ENCODE results near the gene HS6ST3. TPM values are rescaled to one million over a fixed set of nuclear protein-coding genes. Genes with fewer than 3 reads are reported as not detected.

Gene HS6ST3
- total and polyA plus RNA-seq, 2 experiments from 2014 or later: 2.2 to 2.7 TPM

GRCh38 chr13:96780105-96780504 is 690.2 kb downstream of the HS6ST3 start:
- H3K4me2 ChIP-seq: no peak overlapping the region
- H3K4me1 ChIP-seq (ENCODE audit: insufficient read depth): no peaks in the 10 kb centered on the region
- no peaks in the 10 kb centered on the region for H3K79me2 ChIP-seq
- no peak for TF ChIP-seq EZH2 (IDR thresholded peaks at IDR 0.05; ENCODE audit: borderline replicate concordance)
- TF ChIP-seq EZH2phosphoT487 (IDR thresholded peaks at IDR 0.05; ENCODE audit: low read depth, severe bottlenecking, unreplicated experiment): no peak
- no peak for TF ChIP-seq CTCF (IDR thresholded peaks at IDR 0.05; ENCODE audit: poor library complexity)
- no peaks in the 10 kb centered on the region for H3K36me3 ChIP-seq (replicated peaks; ENCODE audit: insufficient read depth, low read depth)
- no peaks in the 10 kb centered on the region for H3K9me2 ChIP-seq (replicated peaks; ENCODE audit: insufficient read depth)
- H4K20me1 ChIP-seq (ENCODE audit: insufficient read depth, poor library complexity, severe bottlenecking): no peaks in the 10 kb centered on the region
- WGBS (ENCODE audit: low lambda C conversion rate, missing lambda C conversion rate): 82% methylated on average over 3 of the region's 3 CpGs
- no peak for DNase-seq (ENCODE audit: low spot score)
- no peaks in the 10 kb centered on the region for H3K9me3 ChIP-seq (ENCODE audit: low read depth)
- no peaks in the 10 kb centered on the region for H3K27me3 ChIP-seq
- H3K27ac ChIP-seq: no peak overlapping the region
- no peak overlapping the region for H3K4me3 ChIP-seq
- H2AFZ ChIP-seq: no peak overlapping the region

- no peaks in the 10 kb centered on the region for H3K27me3 ChIP-seq
- no peaks in the 10 kb centered on the region for H3K9me2 ChIP-seq (replicated peaks; ENCODE audit: insufficient read depth)
- no peaks in the 10 kb centered on the region for H3K9me3 ChIP-seq (ENCODE audit: low read depth)
- no peaks in the 10 kb centered on the region for H3K79me2 ChIP-seq
- H4K20me1 ChIP-seq (ENCODE audit: insufficient read depth, poor library complexity, severe bottlenecking): no peaks in the 10 kb centered on the region
- H3K4me1 ChIP-seq (ENCODE audit: insufficient read depth): no peaks in the 10 kb centered on the region
- no peak overlapping the region for H2AFZ ChIP-seq
- no peak for DNase-seq (ENCODE audit: low spot score)
- H3K36me3 ChIP-seq (replicated peaks; ENCODE audit: insufficient read depth, low read depth): no peaks in the 10 kb centered on the region
- WGBS (ENCODE audit: low lambda C conversion rate, missing lambda C conversion rate): 80% methylated on average over 4 of the region's 4 CpGs
- no peak overlapping the region for H3K27ac ChIP-seq
- no peak for TF ChIP-seq EZH2phosphoT487 (IDR thresholded peaks at IDR 0.05; ENCODE audit: low read depth, severe bottlenecking, unreplicated experiment)
- no peak for TF ChIP-seq EZH2 (IDR thresholded peaks at IDR 0.05; ENCODE audit: borderline replicate concordance)
- no peak for TF ChIP-seq CTCF (IDR thresholded peaks at IDR 0.05; ENCODE audit: poor library complexity)
- no peak overlapping the region for H3K4me2 ChIP-seq
- no peak overlapping the region for H3K4me3 ChIP-seq
Observed at GRCh38 chr13:96781141-96781540, 691.2 kb downstream of the HS6ST3 start.

GRCh38 chr13:96782186-96782585 is 692.3 kb downstream of the HS6ST3 start:
- WGBS (ENCODE audit: low lambda C conversion rate, missing lambda C conversion rate): 77% methylated on average over 5 of the region's 5 CpGs
- H3K4me3 ChIP-seq: no peak overlapping the region

More at GRCh38 chr13:96782186-96782585, 692.3 kb downstream of the HS6ST3 start:
- Histone ChIP-seq H2AFZ (no peak overlapping the region), H3K79me2 (no peaks in the 10 kb centered on the region), H3K9me3 (ENCODE audit: low read depth) (no peaks in the 10 kb centered on the region), H3K4me1 (ENCODE audit: insufficient read depth) (no peaks in the 10 kb centered on the region), H3K27ac (no peak overlapping the region), H3K36me3 (replicated peaks; ENCODE audit: insufficient read depth, low read depth) (no peaks in the 10 kb centered on the region), H3K9me2 (replicated peaks; ENCODE audit: insufficient read depth) (no peaks in the 10 kb centered on the region), H3K4me2 (no peak overlapping the region), H4K20me1 (ENCODE audit: insufficient read depth, poor library complexity, severe bottlenecking) (no peaks in the 10 kb centered on the region), H3K27me3 (no peaks in the 10 kb centered on the region)
- TF ChIP-seq CTCF (IDR thresholded peaks at IDR 0.05; ENCODE audit: poor library complexity): no peak
- TF ChIP-seq EZH2 (IDR thresholded peaks at IDR 0.05; ENCODE audit: borderline replicate concordance): no peak
- no peak for TF ChIP-seq EZH2phosphoT487 (IDR thresholded peaks at IDR 0.05; ENCODE audit: low read depth, severe bottlenecking, unreplicated experiment)
- no peak for DNase-seq (ENCODE audit: low spot score)

Measured in hepatocyte (in vitro differentiated cells).